IMR-90 (cell line): Measurements from ENCODE around the gene BTBD9. TPM values are rescaled to one million over a fixed set of nuclear protein-coding genes. Genes with fewer than 3 reads are reported as not detected.

ENCODE experiments used
- ATAC-seq: fragments of 200-7000 bp; cut with Tn5 transposase; 2 replicates; pipeline ENCODE4 v1.9.1; 2020; ENCODE audit warnings: low read depth, mild to moderate bottlenecking, moderate library complexity
- BruUV-seq: library from RNA; stranded (reverse); fragments of 400-500 nt; replicated peaks from 2 replicates; lab custom pipeline; 2021; lab: Mats Ljungman, UMichigan
- CTCF ChIA-PET: fragments of 300-600 bp; formaldehyde crosslinking; extraction: SDS; loops from one replicate; lab custom pipeline; 2021; ENCODE audit warnings: antibody characterized with exemption; lab: Yijun Ruan, JAX
- POLR2A ChIA-PET: fragments of 300-600 bp; sonication (Branson Sonifier 250); formaldehyde crosslinking; loops from one replicate; lab custom pipeline; 2022; ENCODE audit warnings: antibody characterized with exemption; ENCODE audit not compliant: unreplicated experiment; lab: Charles Lee
- DNase-seq: peaks from one replicate; pipeline ENCODE4 v3.0.0; 2013
- H2AFZ ChIP-seq: replicated peaks from 2 replicates; pipeline ENCODE3; 2013; ENCODE audit warnings: low read length, mild to moderate bottlenecking; ENCODE audit not compliant: poor library complexity
- H2AK5ac ChIP-seq: 2 replicates; pipeline ENCODE4 v1.6.1; 2013; ENCODE audit warnings: low read depth, low read length, inconsistent platforms
- H2AK9ac ChIP-seq: replicated peaks from 2 replicates; pipeline ENCODE3; 2013; ENCODE audit warnings: mild to moderate bottlenecking, low read depth, low read length, moderate library complexity; ENCODE audit not compliant: poor library complexity
- H2BK120ac ChIP-seq: 2 replicates; pipeline ENCODE4 v1.6.1; 2013; ENCODE audit warnings: low read depth, low read length, inconsistent platforms
- H2BK15ac ChIP-seq: 3 replicates; pipeline ENCODE4 v1.6.1; 2013; ENCODE audit warnings: low read depth, low read length, inconsistent platforms
- H2BK20ac ChIP-seq: 2 replicates; pipeline ENCODE4 v1.6.1; 2013; ENCODE audit warnings: low read depth, mild to moderate bottlenecking, inconsistent platforms, low read length, moderate library complexity
- H2BK5ac ChIP-seq: 2 replicates; pipeline ENCODE4 v1.6.1; 2013; ENCODE audit warnings: mild to moderate bottlenecking, low read depth, low read length, inconsistent platforms; ENCODE audit not compliant: poor library complexity, severe bottlenecking
- H3K14ac ChIP-seq: replicated peaks from 2 replicates; pipeline ENCODE4 v1.6.1; 2013; ENCODE audit warnings: low read depth, low read length, inconsistent platforms
- H3K18ac ChIP-seq: 2 replicates; pipeline ENCODE4 v1.6.1; 2013; ENCODE audit warnings: low read depth, low read length, control low read depth
- H3K23ac ChIP-seq: 2 replicates; pipeline ENCODE4 v1.6.1; 2013; ENCODE audit warnings: low read depth, low read length, inconsistent platforms
- H3K27ac ChIP-seq: 2 replicates; pipeline ENCODE4 v1.5.1; 2013; ENCODE audit warnings: mild to moderate bottlenecking, control low read depth, low read length; ENCODE audit not compliant: insufficient read depth
- H3K27me3 ChIP-seq: 2 replicates; pipeline ENCODE4 v1.6.1; 2013; ENCODE audit warnings: low read length; ENCODE audit not compliant: control insufficient read depth, insufficient read depth
- H3K36me3 ChIP-seq: 2 replicates; pipeline ENCODE4 v1.6.1; 2013; ENCODE audit warnings: low read length, mixed read lengths; ENCODE audit not compliant: control insufficient read depth, insufficient read depth
- H3K4ac ChIP-seq: 2 replicates; pipeline ENCODE4 v1.6.1; 2013; ENCODE audit warnings: low read depth, low read length, inconsistent platforms
- H3K4me1 ChIP-seq: 2 replicates; pipeline ENCODE4 v1.6.1; 2013; ENCODE audit warnings: low read length, mixed read lengths; ENCODE audit not compliant: control insufficient read depth, insufficient read depth
- H3K4me2 ChIP-seq: 2 replicates; pipeline ENCODE4 v1.6.1; 2013; ENCODE audit warnings: low read depth, mild to moderate bottlenecking, control low read depth, low read length, moderate library complexity
- H3K4me3 ChIP-seq: 2 replicates; pipeline ENCODE4 v1.5.1; 2013; ENCODE audit warnings: low read depth, mild to moderate bottlenecking, control low read depth, low read length, moderate library complexity; ENCODE audit not compliant: insufficient read depth
- H3K56ac ChIP-seq: 2 replicates; pipeline ENCODE4 v1.6.1; 2013; ENCODE audit warnings: low read length, inconsistent platforms; ENCODE audit not compliant: insufficient read depth; ENCODE audit errors: extremely low read depth
- H3K79me1 ChIP-seq, 2 experiments: 2 replicates each; pipeline ENCODE4 v1.6.1; 2013; ENCODE audit warnings: low read length in 2 of 2, inconsistent platforms in 1 of 2, low read depth in 1 of 2
- H3K9ac ChIP-seq: 2 replicates; pipeline ENCODE4 v1.6.1; 2013; ENCODE audit warnings: low read depth, low read length, control low read depth
- H3K9me1 ChIP-seq: 2 replicates; pipeline ENCODE4 v1.6.1; 2013; ENCODE audit warnings: low read length, inconsistent platforms; ENCODE audit not compliant: insufficient read depth
- H3K9me3 ChIP-seq: 2 replicates; pipeline ENCODE4 v1.6.1; 2013; ENCODE audit warnings: low read length; ENCODE audit not compliant: control insufficient read depth, insufficient read depth
- H4K20me1 ChIP-seq: 2 replicates; pipeline ENCODE4 v1.6.1; 2013; ENCODE audit warnings: low read length, inconsistent platforms; ENCODE audit not compliant: insufficient read depth
- H4K5ac ChIP-seq: 2 replicates; pipeline ENCODE4 v1.6.1; 2013; ENCODE audit warnings: mild to moderate bottlenecking, low read depth, low read length, control low read depth
- H4K8ac ChIP-seq, 2 experiments: 2 replicates each; pipeline ENCODE4 v1.6.1; 2013; ENCODE audit warnings: low read depth in 2 of 2, low read length in 2 of 2, control low read depth in 1 of 2, inconsistent platforms in 1 of 2
- H4K91ac ChIP-seq: 2 replicates; pipeline ENCODE4 v1.6.1; 2013; ENCODE audit warnings: low read depth, low read length, inconsistent platforms; ENCODE audit not compliant: insufficient read depth
- MAFK ChIP-seq: IDR thresholded peaks from 2 replicates; pipeline ENCODE4 v1.6.1; 2012; ENCODE audit warnings: low read depth, low read length, improper control_type of control experiment
- NFE2L2 ChIP-seq: fragments of 150-350 bp; IDR thresholded peaks from 2 replicates; pipeline ENCODE4 v1.6.1; 2016; ENCODE audit warnings: low read depth, mild to moderate bottlenecking, low read length
- RAD21 ChIP-seq: IDR thresholded peaks from 2 replicates; pipeline ENCODE4 v1.6.1; 2012; ENCODE audit warnings: low read length, improper control_type of control experiment
- dilution Hi-C: fragments of 300-500 bp; cut with HindIII; formaldehyde crosslinking; loops from one replicate; pipeline ENCODE4 v1.14.3; 2018; ENCODE audit warnings: low sequenced_read_pairs; ENCODE audit not compliant: unreplicated experiment
- in situ Hi-C: fragments of 300-500 bp; cut with MboI; formaldehyde crosslinking; loops from 3 replicates; pipeline ENCODE4 v1.14.3; 2019; ENCODE audit warnings: low sequenced_read_pairs, inconsistent platforms, mixed read lengths
- intact Hi-C: fragments of 100-400 bp; cut with micrococcal nuclease; formaldehyde crosslinking; loops from 2 replicates; pipeline ENCODE4 v1.10.0; 2022
- polyA plus RNA-seq, 3 experiments: library from polyadenylated mRNA; depleted of rRNA; stranded (reverse); fragments of >200 nt; gene quantifications; 2 replicates each; pipeline ENCODE4 v1.2.3, GENCODE V29; 2012; ENCODE audit warnings: low replicate concordance in 1 of 3
- total RNA-seq: library from RNA; depleted of rRNA; stranded (reverse); fragments of >200 nt; gene quantifications from 2 replicates; pipeline ENCODE4 v1.2.3, GENCODE V29; 2012

The BTBD9 gene
- total and polyA plus RNA-seq, 2 of the 4 experiments (the other 2 are of a cell fraction), result 4.1 to 22.0 TPM

DNA sequence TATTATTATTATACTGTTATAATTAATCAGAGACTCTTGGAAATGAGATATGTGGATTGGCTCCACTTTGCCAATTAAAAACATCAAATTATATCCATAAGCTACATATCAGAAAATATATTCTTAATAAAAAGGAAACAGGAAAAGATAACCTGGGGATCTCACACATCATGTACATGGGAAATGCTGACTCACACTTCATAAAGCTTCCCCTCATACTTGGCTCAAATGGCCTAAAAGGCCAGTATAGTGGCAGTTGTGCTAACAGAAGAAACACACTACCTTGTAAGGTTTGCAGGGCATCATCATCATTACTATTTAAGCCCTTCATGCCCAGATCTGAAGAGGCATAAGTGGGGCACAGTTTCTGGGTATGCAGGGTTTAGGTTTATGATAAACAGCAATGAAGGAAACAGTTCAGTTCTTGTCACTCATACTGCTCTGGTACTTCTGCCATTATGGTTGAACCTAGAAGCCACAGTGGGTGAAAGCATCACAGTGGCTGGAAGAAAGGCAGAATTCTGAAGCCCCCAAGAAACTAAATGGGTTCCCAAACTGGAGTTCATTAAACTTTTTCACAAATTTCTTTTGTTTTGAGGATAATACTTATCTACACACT is 60.6 kb downstream of the BTBD9 start:
- no TSS peak for BruUV-seq
- dilution Hi-C loops (no loop called here), in situ Hi-C loops (no loop called here), intact Hi-C loops (no loop called here)
- Histone ChIP-seq H4K8ac (no peak overlapping the region), H3K36me3 (0 out of 2 replicates have a peak, but pooled peaks cover 3% of the 10 kb centered on the region), H4K91ac (no peak overlapping the region), H4K20me1 (no peaks in the 10 kb centered on the region), H2AK5ac (no peak overlapping the region), H3K14ac (no peak overlapping the region), H2BK15ac (no peak overlapping the region), H2AK9ac (no peak overlapping the region), H3K27me3 (no peaks in the 10 kb centered on the region), H3K4me1 (no peaks in the 10 kb centered on the region), H3K9me1 (no peaks in the 10 kb centered on the region; the same call in 1 of the 2 replicates), H2BK20ac (no peak overlapping the region), H3K79me1 (no peaks in the 10 kb centered on the region), H3K23ac (no peak overlapping the region), H3K9ac (no peak overlapping the region), H3K4me2 (no peak overlapping the region), H3K4me3 (no peak overlapping the region), H3K9me3 (no peaks in the 10 kb centered on the region), H3K27ac (no peak overlapping the region), H2BK5ac (no peak overlapping the region), H4K5ac (no peak overlapping the region), H3K18ac (no peak overlapping the region), H3K56ac (no peak overlapping the region), H2AFZ (no peak overlapping the region), H3K4ac (no peak overlapping the region), H2BK120ac (no peak overlapping the region)
- TF ChIP-seq NFE2L2, result peak; percentile 58
- TF ChIP-seq MAFK, result peak; percentile 29; the same call in 1 of the 2 replicates
- no peak for TF ChIP-seq RAD21
- ChIA-PET POLR2A (no interaction called here), CTCF (no interaction called here)
- DNase-seq, result peak; percentile 24
- ATAC-seq, result no peak
